Testis (tissue), 2 donors: ENCODE measurements around the gene SLC51A.

Experiments used
- CTCF ChIP-seq, 3 experiments: fragments of 450-650 bp in 2 of 3; fragments of 200-600 bp in 1 of 3; sonication (generic) in 1 of 3; IDR thresholded peaks; one replicate each; pipeline ENCODE4 v1.5.1; 2016 to 2019; ENCODE audit warnings: antibody characterized with exemption in 3 of 3, mild to moderate bottlenecking in 2 of 3, moderate library complexity in 1 of 3
- POLR2A ChIP-seq: fragments of 450-650 bp; IDR thresholded peaks from one replicate; pipeline ENCODE4 v1.6.1; 2017; ENCODE audit warnings: antibody characterized with exemption, mild to moderate bottlenecking, moderate library complexity

- TF ChIP-seq POLR2A (no peak), CTCF (IDR thresholded peaks at IDR 0.05) (no peak)
Observed at GRCh38 chr3:196227629-196228493, 11.5 kb downstream of the SLC51A start.
